Hematopoietic multipotent progenitor cell treated with erythropoietin and hydrocortisone succinate and interleukin-3 and kit ligand, for 15 days (in vitro differentiated cells): ENCODE results near the gene CLASP1.

Source experiments
- DNase-seq: peaks from one replicate; pipeline ENCODE4 v3.0.0-alpha.2; 2015; ENCODE audit warnings: low spot score

The CLASP1 gene

DNA sequence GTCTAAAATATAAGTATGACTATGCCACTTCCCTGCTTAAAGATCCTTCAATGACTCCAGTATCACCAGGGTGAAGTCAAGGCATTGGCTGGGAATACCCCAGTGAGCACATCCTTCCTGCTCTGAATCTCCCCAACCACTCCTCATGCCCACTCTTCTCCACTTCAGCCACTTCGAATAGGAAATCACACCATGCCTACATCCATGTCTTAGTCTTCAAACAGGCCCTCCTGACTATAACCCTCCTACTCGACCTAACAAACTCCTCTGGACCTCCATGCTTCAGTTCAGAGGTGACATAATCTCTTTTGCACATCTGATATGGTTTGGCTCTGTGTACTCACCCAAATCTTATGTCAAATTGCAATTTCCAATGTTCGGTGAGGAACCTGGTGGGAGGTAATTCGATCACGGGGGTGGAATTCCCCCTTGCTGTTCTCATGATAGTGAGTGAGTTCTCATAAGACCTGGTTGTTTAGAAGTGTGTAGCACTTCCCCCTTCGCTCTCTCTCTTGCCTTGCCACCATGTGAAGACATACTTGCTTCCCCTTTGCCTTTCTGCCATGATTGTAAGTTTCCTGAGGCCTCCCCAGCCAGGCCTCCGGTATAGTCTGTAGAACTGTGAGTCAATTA, 276.4 kb downstream of the CLASP1 start:
- no peak for DNase-seq

DNA sequence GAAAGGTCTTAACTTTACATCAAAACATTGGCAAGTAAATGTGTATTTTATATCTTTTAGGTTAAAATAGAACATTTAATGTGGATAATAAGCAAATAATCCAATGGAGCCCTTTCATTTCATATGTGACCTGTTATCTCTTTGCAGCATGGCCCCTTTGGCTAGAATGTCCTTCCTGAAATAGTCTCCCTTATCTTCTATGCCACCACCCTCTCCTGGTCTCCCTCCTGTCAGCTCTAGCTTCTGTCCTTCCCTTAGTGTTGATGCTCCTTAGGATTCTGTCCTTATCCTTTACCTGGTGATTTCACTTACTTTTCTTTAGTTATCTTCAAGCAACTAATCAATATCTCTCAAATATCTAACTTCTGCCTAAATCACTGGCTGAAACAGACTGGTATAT, 277.2 kb downstream of the CLASP1 start:
- DNase-seq: no peak

GRCh38 chr2:121368836-121369235, 280.4 kb downstream of the CLASP1 start:
- no peak for DNase-seq

DNA sequence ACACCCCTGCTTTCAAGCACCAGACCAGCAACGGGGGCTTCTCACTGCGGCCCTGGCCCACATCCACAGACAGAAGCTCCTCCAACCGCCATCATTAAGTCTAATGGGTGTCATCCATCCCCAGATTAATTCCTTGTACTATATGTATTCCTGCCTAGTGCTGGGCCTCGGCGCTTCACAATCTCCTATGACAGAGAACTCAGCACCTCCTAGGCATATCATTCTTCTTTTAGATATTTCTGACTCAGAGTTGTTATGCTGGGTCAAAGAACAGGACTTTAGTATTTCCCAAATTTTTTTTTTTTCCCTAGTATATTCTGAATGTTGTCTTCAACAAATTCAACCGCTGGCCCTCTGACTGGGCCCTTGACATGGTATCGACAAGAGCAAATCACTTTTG, 281.1 kb downstream of the CLASP1 start:
- no peak for DNase-seq

GRCh38 chr2:121367246-121367900, 281.9 kb downstream of the CLASP1 start:
- no peak for DNase-seq

- no peak for DNase-seq
These were observed 283.2 kb downstream of the CLASP1 start for GRCh38 chr2:121366040-121366439.

- no peak for DNase-seq
These were observed 284.2 kb downstream of the CLASP1 start for GRCh38 chr2:121365061-121365460.

DNA sequence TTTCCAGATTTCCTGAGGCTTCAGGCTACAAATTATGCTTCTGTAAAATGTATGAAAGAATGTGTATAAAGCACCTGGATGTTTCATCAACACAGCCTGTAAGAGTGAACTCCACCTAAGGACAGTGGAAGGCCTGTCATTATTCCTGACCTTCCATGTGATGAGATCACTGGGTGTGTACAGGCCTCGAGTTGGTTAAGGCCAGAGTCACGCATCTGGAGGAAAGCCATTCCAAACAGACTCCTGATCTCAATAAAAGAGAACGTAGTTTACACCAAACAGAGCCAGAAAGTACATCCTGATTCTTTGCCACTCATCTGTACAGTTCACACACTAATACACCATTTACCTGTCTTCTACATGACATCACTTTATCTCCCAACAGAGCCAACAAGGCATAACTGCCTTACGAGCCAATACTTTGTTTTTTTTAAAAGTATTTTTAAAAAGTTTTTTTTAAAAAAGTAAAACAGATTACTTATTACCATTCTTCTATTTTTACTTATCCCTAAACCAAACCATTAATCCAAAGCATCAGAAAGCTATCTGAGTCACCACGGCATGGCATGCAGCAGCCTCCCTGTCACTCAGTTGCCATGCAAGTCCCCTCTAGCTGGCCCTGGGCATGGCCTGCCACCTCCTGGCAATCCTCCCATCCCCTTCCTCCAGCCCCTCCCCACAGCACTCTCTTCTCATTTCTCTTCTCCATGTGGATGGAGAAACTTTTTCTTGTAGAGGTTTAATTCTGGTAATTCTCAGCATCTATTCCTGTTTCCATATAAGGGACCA, 285.4 kb downstream of the CLASP1 start:
- DNase-seq: no peak

GRCh38 chr2:121362774-121363173, 286.5 kb downstream of the CLASP1 start:
- no peak for DNase-seq

DNA sequence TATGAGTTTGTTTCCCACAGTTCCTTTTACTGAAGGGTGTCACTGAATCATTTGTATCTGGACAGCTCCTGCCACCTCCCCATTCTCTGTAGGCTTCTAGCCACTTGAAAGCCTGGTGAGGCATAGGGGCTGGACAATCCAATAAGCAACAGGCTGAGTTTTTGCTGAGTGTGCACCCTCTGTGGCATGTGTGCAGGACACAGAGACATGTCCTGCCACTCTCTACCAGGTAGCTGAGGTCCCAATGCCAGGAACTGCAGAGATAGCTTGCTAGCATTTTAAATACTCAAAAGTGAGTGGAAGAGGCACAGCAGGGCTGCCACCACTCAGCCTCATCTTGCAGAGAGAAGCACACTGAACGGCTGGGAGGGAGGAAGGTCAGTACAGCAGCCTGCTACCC, 287.0 kb downstream of the CLASP1 start:
- no peak for DNase-seq

DNA sequence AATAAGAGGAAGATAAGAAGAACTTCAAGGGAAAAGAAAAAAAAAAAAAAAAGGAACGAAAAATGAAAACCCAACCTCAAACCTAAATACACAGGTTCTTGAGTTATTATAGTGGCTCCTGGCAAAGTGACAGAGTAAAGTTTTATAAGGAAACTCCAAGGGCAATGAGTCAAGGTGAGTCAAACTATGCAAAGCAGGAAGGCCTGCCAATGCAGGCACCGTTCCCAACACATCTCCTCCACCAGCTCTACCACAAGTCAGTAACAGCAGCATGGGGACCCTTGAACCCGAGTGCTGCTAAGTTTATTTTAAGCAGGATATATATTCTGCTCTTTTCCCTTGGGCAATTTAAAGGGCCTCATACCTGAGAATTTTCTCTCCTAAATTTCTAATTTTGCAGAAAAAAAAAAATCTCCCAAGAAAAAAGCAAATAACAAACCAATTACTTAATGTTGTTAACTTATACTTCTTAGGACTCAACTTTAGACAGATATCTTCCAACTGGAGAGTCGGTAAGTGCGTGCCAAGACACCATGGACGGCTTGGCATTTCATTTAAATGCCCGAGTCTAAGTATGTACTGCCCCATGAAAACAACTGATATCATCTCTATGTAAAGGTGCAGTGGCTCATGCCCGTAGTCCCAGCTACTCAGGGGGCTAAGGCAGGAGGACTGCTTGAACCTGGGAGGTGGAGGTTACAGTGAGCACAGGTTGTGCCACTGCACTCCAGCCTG, 288.5 kb downstream of the CLASP1 start:
- no peak for DNase-seq

GRCh38 chr2:121359716-121360565, 289.3 kb downstream of the CLASP1 start:
- DNase-seq: no peak

DNA sequence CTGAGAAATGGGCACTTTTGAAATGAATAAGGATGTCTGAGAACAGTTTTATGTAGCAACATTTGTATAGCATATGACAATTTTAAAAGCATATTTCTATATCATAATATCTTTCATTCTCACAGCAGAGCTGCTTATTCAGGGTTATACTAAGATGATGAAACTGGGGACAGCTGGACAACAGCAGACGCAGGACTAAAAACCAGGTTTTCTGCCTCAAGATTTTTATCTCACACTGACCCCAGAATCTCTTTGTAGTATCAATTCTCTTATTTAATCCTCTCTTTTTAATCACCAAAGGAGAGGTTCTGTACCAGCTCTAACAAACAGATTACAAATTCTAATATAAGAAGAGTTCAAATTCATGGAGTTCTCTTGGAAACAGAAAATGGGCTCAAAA, 290.1 kb downstream of the CLASP1 start:
- no peak for DNase-seq

- DNase-seq: no peak
These were observed 291.0 kb downstream of the CLASP1 start for GRCh38 chr2:121358291-121358690.

GRCh38 chr2:121356058-121356640, 293.1 kb downstream of the CLASP1 start:
- DNase-seq: peak; percentile 52

DNA sequence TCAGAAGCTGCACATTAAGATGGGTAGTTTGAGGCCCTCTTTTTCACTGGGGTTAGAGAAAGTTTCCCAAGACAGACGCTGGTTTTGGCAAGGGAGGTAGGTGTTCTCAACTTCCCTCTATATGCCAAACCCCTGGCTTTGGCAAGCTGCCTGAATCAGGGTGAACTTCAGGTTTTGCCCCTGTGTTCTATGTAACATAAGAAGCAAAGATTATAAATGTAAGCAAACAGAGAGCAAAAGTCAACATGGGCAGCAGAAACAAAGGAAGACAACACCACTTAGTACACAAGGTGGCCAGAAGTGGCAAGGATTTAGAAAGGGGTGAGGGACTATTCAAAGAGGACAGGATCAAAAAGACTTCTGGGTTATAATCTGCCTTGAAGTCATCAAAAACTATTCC, 293.8 kb downstream of the CLASP1 start:
- DNase-seq: no peak

GRCh38 chr2:121351521-121352318, 297.5 kb downstream of the CLASP1 start:
- DNase-seq: no peak

DNA sequence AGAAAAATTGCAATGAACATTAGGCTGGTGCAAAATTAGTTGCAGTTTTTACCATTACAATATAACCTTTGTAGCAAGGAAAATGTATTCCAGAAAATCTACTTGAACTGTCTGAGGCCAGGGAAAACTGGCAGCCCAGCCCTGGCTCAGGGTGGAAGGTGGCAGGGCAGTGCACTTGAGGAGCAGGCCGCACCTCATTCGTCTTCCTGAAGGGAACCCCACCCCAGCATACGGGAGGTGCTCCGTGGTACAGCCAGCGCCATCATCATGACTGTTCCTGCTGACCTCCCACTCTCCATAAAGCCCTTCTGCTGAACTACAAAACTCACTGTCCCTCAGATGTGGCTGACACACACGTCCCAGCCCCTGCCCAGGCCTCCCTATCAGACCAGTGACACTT, 298.4 kb downstream of the CLASP1 start:
- no peak for DNase-seq

GRCh38 chr2:121350402-121350775, 298.9 kb downstream of the CLASP1 start:
- no peak for DNase-seq

DNA sequence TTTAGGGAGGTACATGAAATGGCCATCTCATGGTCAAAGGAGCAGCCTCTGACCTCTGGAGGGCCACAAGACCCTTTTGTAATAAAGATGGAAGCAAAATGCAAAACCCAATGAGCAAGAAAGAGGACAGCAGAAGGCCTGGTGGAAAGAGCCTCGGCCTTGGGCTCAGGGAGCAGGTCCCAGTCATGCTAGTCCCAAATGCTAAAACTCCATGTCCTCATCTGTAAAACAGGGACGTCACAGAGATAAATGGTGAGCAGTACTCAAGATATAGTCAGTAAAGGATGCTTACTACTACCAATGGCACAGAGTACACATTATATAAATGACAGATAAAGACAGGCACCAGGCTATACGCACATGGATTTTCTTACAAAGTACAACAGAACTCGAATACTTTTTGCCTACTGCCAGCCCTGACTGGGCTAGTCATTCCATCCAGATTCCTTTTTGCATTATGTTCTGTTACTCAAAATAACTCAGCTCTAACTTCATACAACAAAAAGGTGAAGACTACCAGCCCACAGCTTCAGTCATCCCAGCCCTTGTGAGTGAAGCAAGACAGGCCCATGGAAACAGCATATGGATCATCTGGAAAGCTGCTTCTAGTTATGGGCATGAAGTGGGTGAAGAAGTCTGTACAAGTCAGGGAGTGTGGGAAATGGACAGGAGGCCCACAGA, 299.4 kb downstream of the CLASP1 start:
- no peak for DNase-seq
